NCI-H446 (cell line): ENCODE data around the gene TOX2.

Experiments
- DNase-seq, 2 experiments: peaks; one replicate each; lab custom pipeline; 2025; lab: John Stamatoyannopoulos, UW

TOX2 gene

DNA sequence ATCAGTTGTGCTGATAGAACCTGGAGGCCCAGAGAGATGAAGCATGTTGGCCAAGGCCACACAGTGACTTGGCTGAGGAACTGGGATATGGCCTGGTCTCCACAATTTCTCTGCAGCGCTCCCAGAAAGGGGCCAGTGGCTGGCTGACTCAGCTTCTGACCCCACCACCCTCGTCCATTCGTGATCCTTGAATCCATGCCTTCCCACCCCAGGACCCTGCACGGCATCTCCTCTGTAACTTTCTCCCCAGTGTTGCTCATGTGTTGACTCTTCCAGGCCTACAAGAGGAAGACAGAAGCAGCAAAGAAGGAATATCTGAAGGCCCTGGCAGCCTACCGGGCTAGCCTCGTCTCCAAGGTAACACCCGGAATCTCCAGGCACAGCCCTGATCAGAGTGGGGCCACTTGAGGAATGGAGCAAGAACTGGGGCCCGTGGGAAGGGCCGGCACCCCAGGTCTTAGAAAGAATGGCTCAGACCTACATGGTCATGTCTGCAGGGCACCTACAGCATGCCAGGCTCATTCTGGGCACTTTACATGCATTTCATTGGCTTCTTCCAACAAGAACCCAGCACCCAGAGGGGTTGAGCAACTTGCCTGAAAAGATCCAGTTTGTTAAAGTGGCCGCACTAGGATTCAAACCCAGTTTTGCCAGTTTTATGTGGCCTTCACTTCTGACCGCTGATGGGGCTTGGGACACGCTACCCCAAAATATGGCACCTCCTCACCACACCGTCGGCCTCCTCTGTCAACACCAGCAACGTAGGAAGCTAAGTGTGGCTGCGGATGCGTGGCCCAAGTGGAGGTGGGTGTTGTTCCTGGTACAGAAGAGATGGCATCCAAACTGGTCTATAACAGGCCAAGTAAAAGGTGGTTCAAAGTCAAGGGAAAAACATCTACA, 150.1 kb downstream of the TOX2 start:
- DNase-seq: no peak

DNA sequence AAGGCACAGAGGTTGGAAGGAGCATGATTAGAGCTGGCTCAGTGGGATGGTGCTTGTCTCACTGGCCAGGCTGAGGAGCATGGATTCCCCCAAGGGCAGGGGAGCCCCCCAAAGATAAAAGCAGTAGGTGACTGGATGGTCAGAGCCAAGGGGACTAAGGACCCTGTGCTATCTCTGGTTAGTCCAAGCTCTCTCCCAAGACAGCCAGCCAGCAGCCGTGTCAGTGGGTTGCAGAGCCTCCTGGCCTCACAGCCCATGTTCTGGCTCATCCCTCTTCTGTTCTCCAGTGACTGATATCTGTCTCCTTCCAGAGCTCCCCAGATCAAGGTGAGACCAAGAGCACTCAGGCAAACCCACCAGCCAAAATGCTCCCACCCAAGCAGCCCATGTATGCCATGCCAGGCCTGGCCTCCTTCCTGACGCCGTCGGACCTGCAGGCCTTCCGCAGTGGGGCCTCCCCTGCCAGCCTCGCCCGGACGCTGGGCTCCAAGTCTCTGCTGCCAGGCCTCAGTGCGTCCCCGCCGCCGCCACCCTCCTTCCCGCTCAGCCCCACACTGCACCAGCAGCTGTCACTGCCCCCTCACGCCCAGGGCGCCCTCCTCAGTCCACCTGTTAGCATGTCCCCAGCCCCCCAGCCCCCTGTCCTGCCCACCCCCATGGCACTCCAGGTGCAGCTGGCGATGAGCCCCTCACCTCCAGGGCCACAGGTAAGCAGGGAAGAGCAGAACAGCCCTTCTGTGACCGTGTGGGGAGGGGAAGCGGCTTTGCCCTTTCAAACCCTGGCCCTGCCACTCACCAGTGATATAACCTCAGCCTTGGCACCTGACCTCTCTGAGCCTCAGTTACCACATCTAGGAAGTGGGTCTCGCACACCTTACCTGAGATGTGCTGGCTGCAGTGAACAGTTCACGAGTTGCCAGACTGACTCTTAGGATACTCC, 151.0 kb downstream of the TOX2 start:
- DNase-seq: no peak

DNA sequence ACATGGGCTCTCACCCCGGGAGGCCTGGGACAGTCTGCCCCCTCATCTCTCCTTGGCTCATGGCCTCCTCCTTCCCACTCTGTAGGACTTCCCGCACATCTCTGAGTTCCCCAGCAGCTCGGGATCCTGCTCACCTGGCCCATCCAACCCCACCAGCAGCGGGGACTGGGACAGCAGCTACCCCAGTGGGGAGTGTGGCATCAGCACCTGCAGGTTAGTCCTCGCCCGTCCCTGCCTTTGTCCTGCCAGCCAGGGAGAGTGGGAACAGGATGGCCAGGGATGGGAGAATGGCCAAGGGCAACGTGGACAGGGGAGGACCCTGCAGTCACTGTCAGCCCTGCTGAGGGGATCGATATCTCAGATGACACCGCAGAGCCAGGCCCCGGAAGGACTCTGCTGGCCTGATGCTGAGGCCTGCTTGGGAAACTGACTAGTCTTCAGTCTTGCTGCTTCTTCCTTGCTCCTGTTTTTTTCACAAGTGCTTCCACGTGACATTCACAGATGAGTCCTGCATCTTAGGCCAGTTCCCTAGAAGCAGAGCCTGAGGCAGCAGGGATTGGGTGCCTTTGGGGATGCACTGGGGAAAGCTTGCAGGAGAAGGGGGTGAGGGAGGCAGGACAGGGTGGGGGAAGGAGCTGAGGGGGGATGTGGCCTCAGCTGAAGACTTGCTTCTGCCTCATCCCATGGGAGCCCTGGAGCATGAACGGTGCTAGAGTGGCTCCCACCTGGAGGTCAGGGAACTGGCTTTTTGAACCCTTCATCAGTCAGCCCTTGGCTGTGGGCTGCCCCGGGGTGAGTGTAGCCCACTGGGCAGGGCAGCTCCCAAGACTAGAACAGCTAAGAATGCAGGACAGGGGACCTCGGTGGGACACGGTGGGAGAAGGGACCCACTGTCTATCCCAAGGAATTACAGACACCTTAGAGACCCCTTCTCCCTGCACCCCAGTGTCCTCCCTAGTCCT, 152.3 kb downstream of the TOX2 start:
- DNase-seq: no peak

DNA sequence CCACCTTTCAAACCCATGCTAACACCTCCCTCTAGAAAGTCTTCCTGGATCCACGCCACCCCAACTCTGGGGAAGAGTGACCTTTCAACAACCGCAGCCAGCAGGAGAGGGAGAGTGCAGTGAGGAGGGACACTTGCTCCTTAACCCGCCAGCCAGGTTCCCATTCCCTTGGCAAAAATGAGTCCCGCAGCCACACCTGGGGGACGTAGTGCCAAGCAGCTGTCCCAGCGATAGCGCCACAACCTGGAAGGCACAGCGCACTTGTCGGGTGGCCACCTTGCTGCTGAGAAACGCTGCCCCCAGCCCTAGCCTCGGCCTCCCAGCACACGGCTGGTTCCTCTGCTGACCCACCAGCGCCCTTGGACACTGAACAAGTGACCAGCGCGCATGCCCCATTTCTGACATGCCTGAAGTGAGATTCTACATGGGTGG, 153.0 kb downstream of the TOX2 start:
- no peak for DNase-seq

DNA sequence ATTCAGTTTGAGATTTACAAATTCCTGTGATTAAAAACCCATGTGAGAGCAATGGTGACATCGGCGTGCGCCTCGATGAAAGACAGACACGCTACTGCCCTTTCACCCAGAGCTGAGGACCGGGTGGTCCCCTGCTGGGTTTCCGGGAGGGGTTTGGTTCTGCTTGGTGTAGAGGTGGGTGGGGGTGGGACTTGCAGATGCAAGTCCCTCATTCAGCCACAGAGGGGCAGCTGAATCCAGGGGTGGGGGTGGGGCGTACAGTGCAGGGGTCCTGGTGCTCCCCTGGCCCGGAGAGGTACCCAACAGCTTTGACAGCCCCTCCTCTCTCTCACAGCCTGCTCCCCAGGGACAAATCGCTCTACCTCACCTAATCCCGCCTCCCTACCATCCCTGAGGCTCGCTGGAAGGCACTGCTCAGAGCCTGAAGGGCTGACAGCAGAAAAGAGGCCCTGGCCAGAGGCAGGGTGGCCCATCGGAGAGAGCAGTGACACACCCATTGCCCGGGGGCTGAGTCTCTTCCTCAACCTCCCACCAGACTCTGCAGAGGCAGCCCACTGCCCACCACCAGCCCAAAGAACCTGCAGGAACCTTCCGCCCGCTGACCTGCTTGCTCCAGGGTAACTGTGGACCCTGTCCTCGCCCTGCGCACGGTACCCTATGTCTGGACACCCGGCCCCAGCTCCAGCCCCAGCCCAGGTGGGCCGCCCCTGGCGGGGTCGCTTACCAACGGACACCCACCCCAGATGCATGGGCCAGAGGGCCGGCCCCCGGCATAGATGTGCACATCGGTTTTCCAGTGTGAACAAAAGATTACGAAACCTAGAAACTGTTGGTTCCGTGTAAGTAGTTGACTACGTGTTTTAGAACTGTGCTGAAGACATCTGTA, 153.9 kb downstream of the TOX2 start:
- DNase-seq: no peak

DNA sequence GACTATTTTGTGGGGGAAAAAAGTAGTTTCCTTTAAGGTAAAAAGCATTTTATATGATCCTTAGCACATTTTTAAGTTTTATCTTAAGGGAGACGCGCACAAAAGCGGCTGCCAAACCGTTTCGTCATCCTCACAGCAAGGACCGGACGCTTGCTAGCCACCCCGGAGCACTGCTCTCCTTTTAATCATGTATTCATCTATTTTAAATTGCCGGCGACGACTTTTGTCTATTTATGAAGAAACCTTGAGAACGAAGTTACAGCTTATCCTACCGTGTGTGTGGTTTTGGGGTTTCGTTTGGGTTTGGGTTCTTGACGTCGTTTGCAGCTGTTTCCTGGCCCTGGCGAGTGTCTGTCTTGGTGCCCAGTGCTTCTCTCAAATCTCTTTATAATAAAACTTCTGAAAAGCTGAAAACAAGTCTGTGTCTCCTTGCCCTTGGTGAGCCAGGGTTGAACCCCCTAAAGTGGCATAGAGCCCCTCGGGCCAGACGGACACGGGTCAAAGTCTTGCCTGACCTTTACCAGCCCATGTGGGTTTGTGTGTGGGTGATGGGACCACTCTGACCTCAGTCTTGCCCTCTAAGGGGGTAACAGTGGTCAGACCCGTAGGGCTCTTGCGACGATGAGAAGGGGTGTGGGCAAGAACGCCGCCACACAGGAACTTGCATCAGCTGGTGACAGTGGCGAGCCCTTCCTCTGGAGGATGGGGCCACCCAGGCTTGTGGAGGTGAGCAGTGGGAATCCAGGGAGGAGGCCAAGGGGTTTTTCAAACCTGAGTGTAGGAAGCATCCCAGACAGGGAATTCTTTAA, 154.8 kb downstream of the TOX2 start:
- DNase-seq: no peak

DNA sequence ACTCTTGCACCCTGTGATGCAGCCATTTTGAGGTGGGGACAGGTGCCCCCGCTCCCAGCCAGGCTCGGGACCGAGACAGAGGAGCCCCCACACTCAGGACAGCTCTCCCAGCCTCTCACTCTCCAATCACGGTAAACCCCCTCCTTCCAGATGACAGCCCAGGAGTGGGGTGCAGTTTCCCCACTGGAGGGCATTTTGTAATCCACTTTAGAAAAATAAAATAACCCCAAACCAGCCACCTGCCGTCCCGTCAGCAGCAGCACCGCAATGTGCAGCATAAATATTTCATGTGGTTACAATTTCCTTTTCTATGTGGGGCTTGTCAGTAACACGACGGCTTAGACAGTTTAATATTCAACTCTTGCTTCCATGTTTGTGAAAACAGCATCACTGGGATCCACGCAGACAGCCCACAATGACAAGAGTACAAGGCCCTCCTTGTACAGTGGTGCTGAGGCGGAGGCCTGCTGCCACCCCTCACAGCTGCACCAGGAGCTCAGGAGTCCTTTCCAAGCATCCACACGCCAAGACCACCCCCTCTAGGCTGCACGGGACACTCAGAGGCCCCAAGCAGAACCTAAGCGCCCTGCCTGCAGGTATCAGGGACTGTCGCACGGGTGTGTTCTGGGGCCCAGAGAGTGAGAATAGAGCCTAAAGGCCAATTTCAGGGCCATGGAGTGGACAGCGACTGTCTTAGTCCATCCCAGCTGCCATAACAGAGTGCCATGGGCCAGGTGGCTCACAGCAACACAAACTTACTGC, 155.7 kb downstream of the TOX2 start:
- no peak for DNase-seq

DNA sequence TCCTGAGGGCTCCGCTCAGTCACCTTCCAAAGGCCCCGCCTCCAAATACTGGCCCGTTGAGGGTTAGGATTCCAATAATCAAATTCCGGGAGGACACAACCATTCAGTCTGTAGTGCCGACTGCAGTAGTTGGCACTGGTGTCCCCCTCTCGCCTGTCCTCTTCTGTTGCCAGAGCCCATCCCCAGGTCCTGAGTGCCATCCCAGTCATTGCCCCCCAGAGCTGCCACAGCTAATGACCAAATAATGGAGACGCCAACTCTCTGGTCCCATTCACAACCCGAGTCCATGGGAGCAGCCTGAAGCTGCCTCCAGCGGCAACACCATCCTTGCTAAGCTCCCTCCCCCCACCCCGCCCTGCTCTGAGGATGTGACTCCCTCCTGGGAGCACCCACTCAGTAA, 156.4 kb downstream of the TOX2 start:
- no peak for DNase-seq

DNA sequence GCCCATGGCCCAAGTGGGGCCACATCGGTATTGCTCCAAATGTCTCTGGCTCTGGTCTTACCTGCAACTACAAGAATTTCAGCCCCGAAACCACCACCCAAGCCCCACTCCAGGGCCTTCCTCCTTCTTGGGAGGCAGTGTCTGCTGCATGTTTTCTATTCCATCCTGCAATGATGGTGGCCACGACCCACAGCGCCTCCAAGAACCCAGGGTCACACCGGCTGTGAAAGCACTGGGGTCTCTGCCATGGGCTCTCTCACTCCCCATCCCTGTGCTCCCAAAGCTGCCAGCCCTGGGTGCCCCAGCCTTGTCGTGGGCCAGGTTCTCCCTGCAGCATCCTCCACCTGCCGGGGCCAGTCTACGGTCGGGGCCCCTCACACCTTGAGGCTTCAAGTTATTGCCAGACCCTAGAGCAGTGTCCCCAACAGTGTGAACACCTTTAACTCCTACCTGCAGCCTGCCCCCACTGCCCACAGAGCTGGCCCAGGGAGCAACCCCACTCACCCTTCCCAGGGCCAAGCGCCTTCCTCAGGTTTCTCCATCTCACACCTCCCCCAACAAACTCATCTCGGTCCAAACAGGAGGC, 157.0 kb downstream of the TOX2 start:
- no peak for DNase-seq

DNA sequence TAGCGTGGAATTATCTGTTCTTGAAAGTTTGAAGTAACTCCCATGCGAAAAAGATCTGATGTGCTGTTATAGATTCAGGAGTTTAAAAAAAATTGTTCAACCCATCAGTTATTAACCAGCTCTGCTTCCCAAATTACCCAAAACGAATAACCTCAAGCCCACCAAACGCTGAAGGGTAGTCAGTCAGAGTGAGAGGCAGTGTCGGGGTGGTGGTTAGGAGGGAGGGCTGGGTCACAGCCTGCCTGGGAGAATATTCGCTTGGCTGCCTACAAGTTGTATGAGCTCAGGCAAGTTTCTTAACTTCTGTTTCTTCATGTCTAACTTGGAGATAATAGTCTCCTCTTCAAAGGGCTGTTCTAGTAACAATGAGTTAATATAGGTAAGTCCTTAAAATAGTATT, 157.7 kb downstream of the TOX2 start:
- DNase-seq: no peak

DNA sequence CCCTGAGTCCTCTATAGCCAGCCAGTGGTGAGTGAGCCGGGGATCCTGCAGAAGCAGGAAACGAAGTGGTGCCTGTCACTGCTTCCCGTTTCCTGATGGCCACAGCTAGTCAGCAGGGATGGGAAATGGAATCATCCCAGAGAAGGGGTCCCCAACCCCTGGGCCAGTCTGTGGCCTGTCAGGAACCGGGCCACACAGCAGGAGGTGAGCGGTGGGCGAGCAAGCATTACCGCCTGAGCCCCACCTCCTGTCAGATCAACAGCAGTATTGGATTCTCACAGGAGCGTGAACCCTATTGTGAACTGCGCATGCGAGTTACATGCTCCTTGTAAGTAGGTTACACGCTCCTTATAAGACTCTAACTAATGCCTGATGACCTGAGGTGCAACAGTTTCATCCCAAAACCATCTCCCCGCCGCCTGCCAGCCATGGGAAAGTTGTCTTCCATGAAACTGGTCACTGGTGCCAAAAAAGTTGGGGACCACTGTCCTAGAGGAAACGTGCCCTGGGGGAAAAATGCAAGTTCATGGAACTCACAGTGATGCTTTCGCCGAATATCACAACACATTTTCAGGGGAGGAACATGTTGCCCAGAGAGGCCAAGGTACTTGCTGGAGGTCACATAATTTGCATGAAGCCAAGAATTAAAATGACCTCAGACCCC, 158.5 kb downstream of the TOX2 start:
- DNase-seq: no peak

DNA sequence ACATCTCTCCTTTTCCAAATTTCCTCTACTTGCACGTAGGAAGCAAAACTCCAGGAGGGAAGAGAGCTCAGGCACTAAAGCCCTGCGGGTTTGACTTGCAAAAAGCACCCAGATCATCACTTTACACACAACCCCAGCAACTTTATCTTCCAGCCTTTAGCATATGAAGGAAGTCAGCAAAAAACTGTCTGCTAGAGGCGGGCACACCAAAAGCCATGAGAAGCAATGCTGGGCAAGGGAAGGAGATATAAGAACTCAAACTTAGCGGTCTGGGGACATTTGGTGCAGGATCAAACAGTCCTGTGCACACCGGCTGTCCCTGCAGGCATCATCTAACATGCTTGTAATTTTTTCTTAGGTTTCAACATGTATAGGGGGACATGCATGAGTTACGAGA, 159.0 kb downstream of the TOX2 start:
- DNase-seq: no peak

DNA sequence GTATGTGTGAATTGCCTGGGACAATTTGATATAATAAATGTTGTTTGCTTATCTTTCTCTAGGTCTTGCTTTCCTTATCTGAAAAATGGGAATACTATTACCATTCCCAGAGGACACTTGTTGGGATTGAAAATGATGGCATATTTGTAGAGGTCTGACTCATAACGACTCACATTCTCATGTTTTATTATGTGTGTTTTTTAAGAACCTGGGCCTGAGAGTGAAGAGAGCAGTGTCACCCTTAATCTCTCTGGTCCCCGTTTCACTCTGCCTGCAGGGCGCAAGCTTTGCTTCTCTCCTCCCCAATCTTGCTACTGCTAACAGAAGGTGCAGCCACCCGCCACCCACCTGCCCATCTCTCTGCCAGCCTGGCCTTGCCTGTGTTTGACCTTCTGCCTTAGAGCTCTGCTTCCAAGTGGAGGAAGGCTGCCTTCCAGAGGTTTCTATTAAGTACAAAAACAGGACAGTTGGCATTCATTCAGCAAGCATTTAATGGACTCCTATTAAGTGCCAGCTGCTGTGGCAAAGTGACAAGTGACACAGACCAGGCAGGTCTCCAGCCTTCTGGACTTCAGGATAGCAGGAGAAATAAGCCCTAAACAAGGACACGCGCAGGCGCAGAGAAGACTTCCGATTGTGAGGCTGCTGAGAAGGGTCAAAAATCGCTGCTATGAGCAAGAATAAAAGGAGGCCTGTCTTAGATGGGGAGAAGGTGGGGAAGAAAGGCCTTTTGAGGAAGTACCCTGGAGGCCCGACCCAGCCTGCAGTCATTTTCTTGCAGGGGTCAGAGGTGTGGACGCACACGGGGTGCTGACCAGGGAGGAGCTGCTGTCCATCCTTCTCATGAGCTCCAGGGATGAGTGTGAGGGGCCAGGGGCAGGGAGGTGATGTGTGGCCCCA, 159.8 kb downstream of the TOX2 start:
- DNase-seq: no peak

DNA sequence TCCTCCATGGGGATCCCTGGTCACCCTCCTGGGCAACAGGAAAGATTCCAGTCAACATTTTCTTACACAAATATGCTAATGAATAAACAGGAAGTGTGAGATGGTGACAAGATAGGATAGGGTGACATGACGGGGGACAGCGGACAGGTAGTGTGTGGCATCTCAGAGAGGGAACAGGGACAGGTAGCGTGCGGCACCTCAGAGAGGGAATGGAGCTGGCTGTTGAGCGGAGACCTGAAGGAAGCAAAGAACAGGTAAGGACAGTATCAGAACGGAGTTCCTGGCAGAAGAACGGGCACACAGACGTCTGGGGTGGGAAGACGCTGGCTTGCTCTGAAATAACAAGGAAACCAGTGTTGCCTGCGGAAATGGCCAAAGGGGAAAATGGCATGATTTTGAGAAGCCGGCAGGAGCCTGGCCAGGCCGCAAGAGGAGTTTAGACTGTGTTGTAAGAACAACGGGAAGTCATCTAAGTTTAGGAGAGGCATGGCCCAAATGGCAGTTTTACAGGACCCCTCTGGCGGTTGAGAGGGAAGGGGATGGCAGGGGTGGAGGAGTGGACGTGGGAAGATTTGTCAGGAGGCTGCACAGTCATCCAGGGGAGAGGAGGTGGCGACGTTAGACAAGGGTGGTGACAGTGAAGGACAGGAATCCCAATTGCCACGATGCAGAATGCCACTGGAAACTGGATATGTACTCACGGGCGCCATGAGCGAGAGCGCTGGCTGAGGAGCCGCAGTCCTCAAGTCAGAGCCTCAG, 160.7 kb downstream of the TOX2 start:
- no peak for DNase-seq

DNA sequence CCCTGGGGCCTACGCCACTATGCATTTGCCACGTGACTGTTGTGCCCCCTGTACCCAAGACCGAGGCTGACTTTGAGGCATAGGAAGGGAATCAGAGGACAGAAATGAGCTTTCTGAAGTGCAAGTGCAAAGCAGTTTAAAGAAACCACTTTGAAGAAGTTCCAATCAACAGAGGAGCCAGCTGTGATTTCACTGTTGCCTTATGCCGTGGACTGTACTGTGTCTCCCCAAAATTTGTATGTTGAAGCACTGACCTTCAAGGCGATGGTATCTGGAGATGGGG, 161.2 kb downstream of the TOX2 start:
- DNase-seq: no peak

DNA sequence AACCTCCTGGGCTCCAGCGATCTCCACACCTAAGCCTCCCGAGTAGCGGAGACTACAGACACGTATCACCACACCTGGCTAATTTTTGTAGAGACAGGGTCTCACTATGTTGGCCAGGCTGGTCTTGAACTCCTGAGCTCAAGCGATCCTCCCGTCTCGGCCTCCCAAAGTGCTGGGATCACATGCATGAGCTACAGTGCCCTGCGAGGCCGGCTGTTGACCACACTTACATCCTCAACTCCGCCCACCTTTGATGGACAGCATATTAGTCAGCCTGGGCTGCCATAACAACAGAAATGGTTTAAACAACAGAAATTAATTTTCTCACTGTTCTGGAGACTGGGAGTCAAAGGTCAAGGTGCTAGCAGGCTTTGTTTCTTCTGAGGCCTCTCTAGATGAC, 164.6 kb downstream of the TOX2 start:
- no peak for DNase-seq

DNA sequence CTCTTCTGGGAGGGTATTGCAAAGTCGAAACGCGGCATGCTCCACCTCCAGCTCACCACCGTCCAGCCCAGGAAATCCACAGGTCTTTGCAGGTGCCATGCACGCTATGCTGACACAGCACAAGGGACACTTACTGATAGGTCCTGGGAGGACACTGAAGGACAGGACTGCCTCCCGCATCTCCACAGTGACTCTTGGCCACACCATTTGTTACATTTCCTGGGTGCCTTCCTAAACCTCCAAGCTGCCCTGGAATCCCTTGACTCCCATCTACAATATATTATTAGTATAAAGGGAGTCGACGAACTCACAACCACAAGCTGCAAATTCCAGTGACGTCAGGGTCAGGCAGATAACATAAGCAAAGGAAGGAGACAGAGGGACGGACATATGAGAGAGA, 165.4 kb downstream of the TOX2 start:
- no peak for DNase-seq
